Left forelimb (tissue), 1 donor: ENCODE measurements around the gene CLTA.
"Not testable (repeated sequence)": the region's sequence is repeated elsewhere in the genome, so short reads cannot be mapped to it uniquely, and the experiment has no call there.

Experiments used
- DNase-seq: peaks from one replicate; pipeline ENCODE4 v3.0.0-alpha.2; 2018; ENCODE audit warnings: low spot score

CLTA gene

GRCh38 chr9:36158917-36159316, 31.8 kb upstream of the CLTA start:
- no peak for DNase-seq

- not testable (repeated sequence) for DNase-seq
These were observed 31.2 kb upstream of the CLTA start for GRCh38 chr9:36159509-36159908.

GRCh38 chr9:36160126-36160525, 30.6 kb upstream of the CLTA start:
- not testable (repeated sequence) for DNase-seq

- no peak for DNase-seq
These were observed 29.5 kb upstream of the CLTA start for GRCh38 chr9:36161187-36161586.

GRCh38 chr9:36162211-36162738, 28.4 kb upstream of the CLTA start:
- DNase-seq: no peak

- peak; percentile 93 for DNase-seq
These were observed 27.5 kb upstream of the CLTA start for GRCh38 chr9:36163049-36163785.

GRCh38 chr9:36163786-36164170, 26.9 kb upstream of the CLTA start:
- DNase-seq: no peak

GRCh38 chr9:36164372-36164771, 26.3 kb upstream of the CLTA start:
- no peak for DNase-seq

GRCh38 chr9:36164989-36165388, 25.7 kb upstream of the CLTA start:
- DNase-seq: no peak

- no peak for DNase-seq
These were observed 24.9 kb upstream of the CLTA start for GRCh38 chr9:36165826-36166167.

- DNase-seq: peak; percentile 93
These were observed 24.4 kb upstream of the CLTA start for GRCh38 chr9:36166168-36166927.

GRCh38 chr9:36169166-36169565, 21.6 kb upstream of the CLTA start, which contains the start of gene CCIN:
Gene CCIN (plus strand): TSS chr9:36169388. CDS start chr9:36169503, 115 bp downstream.
- no peak for DNase-seq

- DNase-seq: no peak
These were observed 21.0 kb upstream of the CLTA start for GRCh38 chr9:36169708-36170107.

- DNase-seq: no peak
These were observed 20.2 kb upstream of the CLTA start for GRCh38 chr9:36170531-36170930.

- no peak for DNase-seq
These were observed 16.9 kb upstream of the CLTA start for GRCh38 chr9:36173861-36174260.

GRCh38 chr9:36174271-36174670, 16.4 kb upstream of the CLTA start:
- no peak for DNase-seq

GRCh38 chr9:36174731-36175130, 16.0 kb upstream of the CLTA start:
- DNase-seq: no peak

- not testable (repeated sequence) for DNase-seq
These were observed 15.5 kb upstream of the CLTA start for GRCh38 chr9:36175209-36175608.

GRCh38 chr9:36176496-36176895, 14.2 kb upstream of the CLTA start:
- not testable (repeated sequence) for DNase-seq

- no peak for DNase-seq
These were observed 13.2 kb upstream of the CLTA start for GRCh38 chr9:36177571-36177970.

GRCh38 chr9:36180243-36180642, 10.5 kb upstream of the CLTA start:
- not testable (repeated sequence) for DNase-seq

- no peak for DNase-seq
These were observed 3.3 kb upstream of the CLTA start for GRCh38 chr9:36187414-36187813.

GRCh38 chr9:36188212-36188611, 2.5 kb upstream of the CLTA start:
- no peak for DNase-seq
